Large intestine (tissue), 3 donors: ENCODE data around the gene CYS1. TPM values are rescaled to one million over a fixed set of nuclear protein-coding genes. Genes with fewer than 3 reads are reported as not detected.

Experiments used
- DNase-seq, 2 donors: peaks; one replicate each; pipeline versions ENCODE4 v3.0.0 to v3.0.0-alpha.2; 2013
- H3K27ac ChIP-seq: one replicate; pipeline ENCODE4 v1.5.1; 2013; ENCODE audit warnings: low read length
- H3K27me3 ChIP-seq: 2 replicates; pipeline ENCODE4 v1.6.1; 2013; ENCODE audit warnings: low read length; ENCODE audit not compliant: control insufficient read depth, insufficient read depth
- H3K36me3 ChIP-seq: 2 replicates; pipeline ENCODE4 v1.6.1; 2013; ENCODE audit warnings: low read length; ENCODE audit not compliant: control insufficient read depth, insufficient read depth
- H3K4me1 ChIP-seq: one replicate; pipeline ENCODE4 v1.6.1; 2013; ENCODE audit warnings: low read length; ENCODE audit not compliant: control insufficient read depth, insufficient read depth
- H3K4me3 ChIP-seq: one replicate; pipeline ENCODE4 v1.5.1; 2013; ENCODE audit warnings: low read length
- H3K9me3 ChIP-seq: one replicate; pipeline ENCODE4 v1.6.1; 2013; ENCODE audit warnings: mild to moderate bottlenecking, low read depth, low read length, moderate library complexity; ENCODE audit not compliant: control insufficient read depth
- WGBS: methylation state at CpG from one replicate; pipeline ENCODE4 v1.1.5; 2013; ENCODE audit warnings: low lambda C conversion rate; ENCODE audit not compliant: insufficient coverage; 5-methylcytosine and 5-hydroxymethylcytosine counted together
- polyA plus RNA-seq: library from polyadenylated mRNA; unstranded; fragments of 120-200 nt; gene quantifications from one replicate; pipeline ENCODE4 v1.2.1, GENCODE V29; 2013

CYS1 gene
- polyA plus RNA-seq, 1 donor = 22.1 TPM

DNA sequence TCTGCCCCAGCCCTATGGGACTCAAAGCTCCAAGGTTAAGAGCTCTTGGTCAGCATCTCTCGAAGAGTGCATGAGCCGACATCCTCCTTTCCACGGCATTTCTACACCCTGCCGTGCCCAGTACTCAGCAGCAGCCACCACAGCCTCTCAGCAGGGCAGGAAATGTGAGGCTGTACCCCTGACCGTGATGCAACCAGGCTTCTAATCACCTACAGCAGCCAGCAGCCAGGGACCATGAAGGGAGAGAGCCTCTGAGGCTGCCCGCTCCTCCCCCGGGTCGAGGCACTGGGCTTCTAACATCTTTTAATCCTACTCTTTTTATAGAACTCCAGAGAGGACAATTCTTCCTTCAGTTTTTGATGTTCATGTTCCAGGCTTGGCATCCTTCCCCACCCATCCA, 6.5 kb downstream of the CYS1 start:
- no peak overlapping the region for H3K4me3 ChIP-seq
- peaks cover 9% of the 10 kb centered on the region for H3K27me3 ChIP-seq
- peaks cover 6% of the 10 kb centered on the region for H3K36me3 ChIP-seq
- peaks cover 14% of the 10 kb centered on the region for H3K4me1 ChIP-seq
- DNase-seq = no peak
- H3K9me3 ChIP-seq = no peaks in the 10 kb centered on the region
- no CpG with 5 or more reads among the region's 8 CpGs for WGBS
- H3K27ac ChIP-seq = no peak overlapping the region

DNA sequence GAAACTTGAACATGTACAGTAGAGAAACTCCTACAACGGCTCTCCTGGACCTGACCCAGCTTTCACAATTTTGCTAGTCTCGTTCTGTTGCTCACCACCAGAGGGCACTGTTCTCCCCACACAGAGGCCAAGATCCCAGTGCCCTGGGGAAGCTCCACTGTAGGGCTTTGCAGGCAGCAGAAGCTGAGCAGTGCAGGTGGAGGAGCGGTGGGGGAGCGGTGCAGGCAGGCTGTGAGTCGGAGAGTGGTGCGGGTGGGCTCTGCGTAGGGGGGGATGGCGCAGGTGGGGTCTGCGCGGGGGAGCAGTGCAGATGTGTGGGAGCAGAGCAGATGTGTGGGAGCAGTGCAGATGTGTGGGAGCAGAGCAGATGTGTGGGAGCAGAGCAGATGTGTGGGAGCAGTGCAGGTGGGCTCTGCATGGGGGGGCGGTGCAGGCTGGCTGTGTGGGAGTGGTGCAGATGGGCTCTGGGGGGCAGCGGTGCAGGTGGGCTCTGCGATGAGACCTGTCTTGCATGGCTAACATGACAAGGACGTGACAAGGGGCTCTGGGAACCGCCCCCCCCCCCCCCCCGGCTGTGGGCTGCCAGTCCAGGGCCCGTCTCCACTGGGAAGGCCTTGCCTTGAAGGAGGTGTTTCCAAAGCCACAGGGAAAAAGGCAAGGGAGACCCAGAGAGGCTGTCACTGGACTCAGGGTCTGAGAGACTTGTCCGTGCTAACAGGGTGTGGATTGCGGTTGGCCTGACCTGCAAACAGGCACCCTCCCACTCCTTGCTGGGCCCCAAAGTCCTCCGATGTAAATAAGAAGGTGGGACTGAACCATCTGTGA, 7.3 kb downstream of the CYS1 start:
- WGBS = no CpG with 5 or more reads among the region's 20 CpGs
- H3K27ac ChIP-seq = no peak overlapping the region

GRCh38 chr2:10071595-10071994, 8.6 kb downstream of the CYS1 start:
- peaks cover 8% of the 10 kb centered on the region for H3K4me1 ChIP-seq
- H3K36me3 ChIP-seq = peaks cover 6% of the 10 kb centered on the region
- H3K9me3 ChIP-seq = no peaks in the 10 kb centered on the region
- 100% methylated on average over 2 of the region's 7 CpGs for WGBS
- peaks cover 3% of the 10 kb centered on the region for H3K27me3 ChIP-seq
- H3K4me3 ChIP-seq = no peak overlapping the region
- H3K27ac ChIP-seq = no peak overlapping the region
- no peak for DNase-seq

More for the DNA sequence above, 7.3 kb downstream of the CYS1 start:
- Histone ChIP-seq H3K9me3 (no peaks in the 10 kb centered on the region), H3K4me3 (no peak overlapping the region), H3K36me3 (peaks cover 6% of the 10 kb centered on the region), H3K27me3 (peaks cover 5% of the 10 kb centered on the region), H3K4me1 (peaks cover 8% of the 10 kb centered on the region)
- DNase-seq = peak; percentile 81 to 82

DNA sequence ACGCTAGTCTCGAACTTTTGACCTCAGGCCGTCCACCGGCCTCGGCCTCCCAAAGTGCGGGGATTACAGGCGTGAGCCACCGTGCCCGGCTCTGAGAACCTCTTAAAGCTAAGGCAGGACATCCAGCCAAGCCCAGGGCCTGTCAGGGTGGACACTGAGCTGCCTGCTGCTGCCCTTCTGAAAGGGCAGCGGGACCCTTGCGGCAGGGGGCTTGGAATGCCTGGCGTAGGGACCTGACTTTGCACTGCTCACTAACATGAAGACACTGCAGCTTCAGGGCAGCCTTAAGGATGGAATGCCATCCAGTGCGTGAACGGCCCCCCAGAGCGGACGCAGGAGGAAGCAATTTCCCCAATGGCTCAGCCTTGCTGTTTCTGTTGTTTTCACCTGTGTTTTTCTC, 9.0 kb downstream of the CYS1 start:
- WGBS = no CpG with 5 or more reads among the region's 16 CpGs
- Histone ChIP-seq H3K27ac (no peak overlapping the region), H3K4me1 (peaks cover 8% of the 10 kb centered on the region), H3K4me3 (no peak overlapping the region), H3K9me3 (no peaks in the 10 kb centered on the region), H3K27me3 (no peaks in the 10 kb centered on the region), H3K36me3 (peaks cover 6% of the 10 kb centered on the region)
- no peak for DNase-seq

DNA sequence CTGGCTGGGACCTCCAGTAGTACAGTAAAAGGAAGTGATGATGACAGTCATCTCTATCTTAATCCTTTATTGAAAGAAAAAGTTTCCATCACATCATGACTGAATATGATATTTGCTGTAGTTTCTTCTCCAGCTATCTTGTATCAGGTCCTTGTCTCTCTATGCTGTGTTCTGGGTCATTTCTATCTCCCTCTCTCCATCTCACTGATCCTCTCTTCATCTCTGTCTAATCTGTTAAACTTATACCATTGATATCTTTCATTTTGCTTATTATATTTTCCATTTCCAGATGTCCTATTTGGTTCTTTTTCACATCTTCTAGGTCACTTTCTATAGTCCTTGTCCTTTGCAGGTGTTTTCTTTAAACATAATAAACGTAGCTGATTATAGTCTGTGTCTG, 12.3 kb downstream of the CYS1 start:
- DNase-seq = no peak
- H3K9me3 ChIP-seq = no peaks in the 10 kb centered on the region
- peaks cover 18% of the 10 kb centered on the region for H3K36me3 ChIP-seq
- H3K27me3 ChIP-seq = no peaks in the 10 kb centered on the region
- 100% methylated on average over 1 of the region's 1 CpG for WGBS
- H3K27ac ChIP-seq = no peak overlapping the region
- H3K4me3 ChIP-seq = no peak overlapping the region
- peaks cover 2% of the 10 kb centered on the region for H3K4me1 ChIP-seq

- no CpG with 5 or more reads among the region's 2 CpGs for WGBS
- Histone ChIP-seq H3K27me3 (no peaks in the 10 kb centered on the region), H3K4me1 (no peaks in the 10 kb centered on the region), H3K4me3 (no peak overlapping the region), H3K27ac (no peak overlapping the region), H3K36me3 (peaks cover 19% of the 10 kb centered on the region), H3K9me3 (no peaks in the 10 kb centered on the region)
- DNase-seq = no peak
Observed at GRCh38 chr2:10067330-10067729, 12.9 kb downstream of the CYS1 start.

DNA sequence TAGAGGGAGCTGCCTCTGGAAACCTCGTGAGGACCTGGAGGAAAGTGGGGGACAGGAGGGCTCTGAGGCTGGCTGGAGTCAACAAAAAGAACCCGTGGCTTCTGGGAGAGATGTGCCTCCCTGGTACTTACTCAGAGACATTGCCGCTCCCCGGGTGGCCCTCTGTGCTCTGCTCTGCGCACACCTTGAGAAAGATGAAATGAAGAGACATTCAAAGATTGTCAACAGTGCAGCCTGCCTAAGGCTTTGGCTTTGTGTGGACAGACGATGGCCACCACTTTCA, 14.5 kb downstream of the CYS1 start:
- no peak overlapping the region for H3K4me3 ChIP-seq
- WGBS = no CpG with 5 or more reads among the region's 6 CpGs

GRCh38 chr2:10064932-10065772, 15.1 kb downstream of the CYS1 start:
- 80% methylated on average over 1 of the region's 18 CpGs for WGBS
- no peak for DNase-seq
- Histone ChIP-seq H3K27ac (no peak overlapping the region), H3K4me3 (no peak overlapping the region), H3K4me1 (no peaks in the 10 kb centered on the region), H3K36me3 (peaks cover 19% of the 10 kb centered on the region), H3K27me3 (no peaks in the 10 kb centered on the region), H3K9me3 (no peaks in the 10 kb centered on the region)

More for the DNA sequence above, 14.5 kb downstream of the CYS1 start:
- H3K4me1 ChIP-seq = no peaks in the 10 kb centered on the region
- H3K36me3 ChIP-seq = peaks cover 19% of the 10 kb centered on the region
- H3K27ac ChIP-seq = no peak overlapping the region
- no peaks in the 10 kb centered on the region for H3K9me3 ChIP-seq
- H3K27me3 ChIP-seq = no peaks in the 10 kb centered on the region
- DNase-seq = no peak

DNA sequence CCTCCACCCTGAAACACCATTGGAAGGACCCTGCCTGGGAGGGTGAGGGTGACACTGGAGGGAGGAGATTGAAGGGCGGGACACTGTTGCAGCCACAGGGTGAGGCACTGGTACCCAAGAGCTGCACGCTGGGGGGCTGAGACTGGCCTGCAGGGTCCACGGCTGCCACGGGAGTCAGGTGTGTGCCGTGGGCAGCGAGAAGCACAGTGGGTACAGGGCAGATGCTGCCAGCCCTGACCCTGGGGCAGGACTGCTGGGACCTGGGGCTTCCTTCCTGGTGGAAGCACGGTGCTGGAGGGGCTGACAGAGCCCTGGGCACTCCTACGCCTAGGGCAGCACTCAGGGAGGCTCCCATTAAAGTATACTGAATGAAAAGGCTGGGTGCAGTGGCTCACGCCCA, 16.6 kb downstream of the CYS1 start:
- H3K9me3 ChIP-seq = no peaks in the 10 kb centered on the region
- H3K27me3 ChIP-seq = no peaks in the 10 kb centered on the region
- H3K27ac ChIP-seq = no peak overlapping the region
- H3K4me3 ChIP-seq = no peak overlapping the region
- H3K36me3 ChIP-seq = peaks cover 17% of the 10 kb centered on the region
- DNase-seq = no peak
- no peaks in the 10 kb centered on the region for H3K4me1 ChIP-seq
- no CpG with 5 or more reads among the region's 9 CpGs for WGBS

GRCh38 chr2:10062931-10063365, 17.3 kb downstream of the CYS1 start:
- H3K9me3 ChIP-seq = peaks cover 2% of the 10 kb centered on the region
- H3K4me3 ChIP-seq = no peak overlapping the region
- H3K4me1 ChIP-seq = peaks cover 1% of the 10 kb centered on the region
- no peak overlapping the region for H3K27ac ChIP-seq
- H3K27me3 ChIP-seq = no peaks in the 10 kb centered on the region
- H3K36me3 ChIP-seq = peaks cover 19% of the 10 kb centered on the region
- WGBS = 83% methylated on average over 1 of the region's 10 CpGs
- no peak for DNase-seq
